HEK293 (cell line): ENCODE data around the gene NEO1.

ENCODE experiments used
- CTCF ChIA-PET: fragments of 350-600 bp; formaldehyde crosslinking; extraction: SDS; loops from one replicate; lab custom pipeline; 2021; ENCODE audit warnings: antibody characterized with exemption; lab: Yijun Ruan, JAX
- POLR2A ChIA-PET: fragments of 300-600 bp; formaldehyde crosslinking; extraction: SDS; loops from one replicate; lab custom pipeline; 2020; ENCODE audit warnings: antibody characterized with exemption, inconsistent platforms; lab: Yijun Ruan, JAX
- H3K27ac ChIP-seq: fragments of 200-500 bp; sonication (Bioruptor generic); 2 replicates; pipeline ENCODE4 v1.5.1; 2014; ENCODE audit warnings: low read depth, low read length, control low read depth, inconsistent platforms; ENCODE audit errors: extremely low read depth
- H3K36me3 ChIP-seq, 2 experiments: fragments of 200-500 bp in 1 of 2; sonication (Bioruptor generic) in 1 of 2; 1 replicate in 1 of 2; 2 replicates in 1 of 2; pipeline ENCODE4 v1.5.1; 2014 to 2017; ENCODE audit warnings: inconsistent platforms in 2 of 2, low read length in 2 of 2; ENCODE audit not compliant: control insufficient read depth in 2 of 2, insufficient read depth in 1 of 2
- H3K4me1 ChIP-seq: fragments of 200-500 bp; sonication (Bioruptor generic); 2 replicates; pipeline ENCODE4 v1.5.1; 2014; ENCODE audit warnings: mild to moderate bottlenecking, low read length, inconsistent platforms; ENCODE audit not compliant: control insufficient read depth, insufficient read depth
- H3K4me3 ChIP-seq: 2 replicates; pipeline ENCODE4 v1.5.1; 2011; ENCODE audit warnings: low read depth, mild to moderate bottlenecking, control low read depth, low read length, moderate library complexity
- H3K9me3 ChIP-seq: fragments of 200-500 bp; sonication (Bioruptor generic); 2 replicates; pipeline ENCODE4 v1.5.1; 2014; ENCODE audit warnings: low read depth, low read length, inconsistent platforms; ENCODE audit not compliant: control insufficient read depth, insufficient read depth
- PRDM6 ChIP-seq: fragments of 450-650 bp; formaldehyde crosslinking; IDR thresholded peaks from 2 replicates; pipeline ENCODE4 v1.5.1; 2017; ENCODE audit warnings: missing biosample characterization, missing genetic modification characterization
- RBAK ChIP-seq: fragments of 450-650 bp; formaldehyde crosslinking; IDR thresholded peaks from 2 replicates; pipeline ENCODE4 v1.5.1; 2016; ENCODE audit warnings: missing biosample characterization, missing genetic modification characterization
- REPIN1 ChIP-seq: fragments of 450-650 bp; formaldehyde crosslinking; IDR thresholded peaks from 2 replicates; pipeline ENCODE4 v1.5.1; 2017; ENCODE audit warnings: missing biosample characterization, missing genetic modification characterization, low read depth
- SALL2 ChIP-seq: fragments of 450-650 bp; formaldehyde crosslinking; IDR thresholded peaks from 2 replicates; pipeline ENCODE4 v1.5.0; 2017; ENCODE audit warnings: missing biosample characterization, mild to moderate bottlenecking, missing genetic modification characterization, borderline replicate concordance
- SP7 ChIP-seq: fragments of 450-650 bp; formaldehyde crosslinking; IDR thresholded peaks from 2 replicates; pipeline ENCODE4 v1.5.1; 2016; ENCODE audit warnings: missing biosample characterization, missing genetic modification characterization
- ZNF155 ChIP-seq: fragments of 450-650 bp; formaldehyde crosslinking; IDR thresholded peaks from 2 replicates; pipeline ENCODE4 v1.5.1; 2016; ENCODE audit warnings: missing biosample characterization, missing genetic modification characterization
- ZNF157 ChIP-seq: fragments of 450-650 bp; formaldehyde crosslinking; IDR thresholded peaks from 2 replicates; pipeline ENCODE4 v1.5.1; 2016; ENCODE audit warnings: missing biosample characterization, missing genetic modification characterization
- ZNF16 ChIP-seq: fragments of 450-650 bp; formaldehyde crosslinking; IDR thresholded peaks from 2 replicates; pipeline ENCODE4 v1.5.1; 2016; ENCODE audit warnings: low read depth, missing biosample characterization, missing genetic modification characterization
- ZNF221 ChIP-seq: fragments of 450-650 bp; formaldehyde crosslinking; IDR thresholded peaks from 2 replicates; pipeline ENCODE4 v1.5.1; 2017; ENCODE audit warnings: missing biosample characterization, missing genetic modification characterization, borderline replicate concordance
- ZNF350 ChIP-seq: fragments of 450-650 bp; formaldehyde crosslinking; IDR thresholded peaks from 2 replicates; pipeline ENCODE4 v1.5.0; 2017; ENCODE audit warnings: missing biosample characterization, mild to moderate bottlenecking, missing genetic modification characterization
- ZNF416 ChIP-seq: fragments of 450-650 bp; formaldehyde crosslinking; IDR thresholded peaks from 2 replicates; pipeline ENCODE4 v1.5.1; 2016; ENCODE audit warnings: missing biosample characterization, missing genetic modification characterization
- ZNF423 ChIP-seq: fragments of 450-650 bp; formaldehyde crosslinking; IDR thresholded peaks from 2 replicates; pipeline ENCODE4 v1.5.1; 2016; ENCODE audit warnings: missing biosample characterization, missing genetic modification characterization
- ZNF510 ChIP-seq: fragments of 450-650 bp; formaldehyde crosslinking; IDR thresholded peaks from 2 replicates; pipeline ENCODE4 v1.5.1; 2018; ENCODE audit warnings: mild to moderate bottlenecking, missing genetic modification characterization, missing biosample characterization; ENCODE audit not compliant: insufficient replicate concordance
- ZNF518A ChIP-seq: fragments of 450-650 bp; formaldehyde crosslinking; conservative IDR thresholded peaks from 2 replicates; pipeline ENCODE4 v1.5.1; 2016; ENCODE audit warnings: low read depth, missing biosample characterization, missing genetic modification characterization
- ZNF560 ChIP-seq: fragments of 450-650 bp; formaldehyde crosslinking; IDR thresholded peaks from 2 replicates; pipeline ENCODE4 v1.5.1; 2017; ENCODE audit warnings: missing biosample characterization, missing genetic modification characterization, borderline replicate concordance
- ZNF621 ChIP-seq: fragments of 450-650 bp; formaldehyde crosslinking; IDR thresholded peaks from 2 replicates; pipeline ENCODE4 v1.5.1; 2017; ENCODE audit warnings: missing biosample characterization, missing genetic modification characterization
- ZNF639 ChIP-seq: fragments of 450-650 bp; formaldehyde crosslinking; IDR thresholded peaks from 2 replicates; pipeline ENCODE4 v1.5.1; 2016; ENCODE audit warnings: missing biosample characterization, missing genetic modification characterization
- ZNF654 ChIP-seq: fragments of 450-650 bp; formaldehyde crosslinking; IDR thresholded peaks from 2 replicates; pipeline ENCODE4 v1.5.1; 2016; ENCODE audit warnings: low read depth, missing biosample characterization, missing genetic modification characterization
- ZNF830 ChIP-seq: fragments of 450-650 bp; IDR thresholded peaks from 2 replicates; pipeline ENCODE4 v1.5.0; 2018; ENCODE audit warnings: missing biosample characterization, missing genetic modification characterization, low read depth, mild to moderate bottlenecking, moderate library complexity
- ZNF837 ChIP-seq: fragments of 450-650 bp; formaldehyde crosslinking; IDR thresholded peaks from 2 replicates; pipeline ENCODE4 v1.5.1; 2016; ENCODE audit warnings: missing biosample characterization, missing genetic modification characterization
- ZSCAN30 ChIP-seq: fragments of 450-650 bp; IDR thresholded peaks from 2 replicates; pipeline ENCODE4 v1.5.1; 2018; ENCODE audit warnings: missing biosample characterization, mild to moderate bottlenecking, missing genetic modification characterization, moderate library complexity
- ZSCAN4 ChIP-seq: fragments of 450-650 bp; formaldehyde crosslinking; IDR thresholded peaks from 2 replicates; pipeline ENCODE4 v1.5.1; 2017; ENCODE audit warnings: missing biosample characterization, missing genetic modification characterization
- ZSCAN5A ChIP-seq: fragments of 450-650 bp; formaldehyde crosslinking; IDR thresholded peaks from 2 replicates; pipeline ENCODE4 v1.5.1; 2016; ENCODE audit warnings: missing biosample characterization, missing genetic modification characterization

Gene NEO1

GRCh38 chr15:73119478-73119877, 67.2 kb downstream of the NEO1 start:
- peaks cover 4 to 10% of the 10 kb centered on the region in 2 experiments for H3K36me3 ChIP-seq
- POLR2A ChIA-PET = no interaction called here
- no peaks in the 10 kb centered on the region for H3K9me3 ChIP-seq
- no peak overlapping the region for H3K27ac ChIP-seq
- H3K4me3 ChIP-seq = no peak overlapping the region
- H3K4me1 ChIP-seq = peaks cover 10% of the 10 kb centered on the region; the same call in 1 of the 2 replicates
- no peak for TF ChIP-seq ZNF518A (tag by site-specific recombination)
- TF ChIP-seq ZNF510 (tag by site-specific recombination) = no peak
- TF ChIP-seq ZSCAN5A = no peak
- TF ChIP-seq ZNF621 (tag by site-specific recombination) = no peak
- TF ChIP-seq RBAK = no peak
- TF ChIP-seq ZNF416 (tag by site-specific recombination) = no peak
- no peak for TF ChIP-seq ZNF350
- CTCF ChIA-PET = interaction anchor here (0.7 kb wide), 1 partner anchor 58 kb away, joined by 3 read pairs; no protein-coding TSS in a partner anchor

- CTCF ChIA-PET = interaction anchor here (0.6 kb wide), 1 partner anchor 47 kb away, joined by 3 read pairs; no protein-coding TSS in a partner anchor
- POLR2A ChIA-PET = no interaction called here
- no peak for TF ChIP-seq ZNF560 (tag by site-specific recombination)
- no peak for TF ChIP-seq ZNF157 (tag by site-specific recombination)
- no peak for TF ChIP-seq ZSCAN30
- TF ChIP-seq ZNF423 (tag by site-specific recombination) = no peak
- no peak for TF ChIP-seq ZNF654
- TF ChIP-seq ZNF510 (tag by site-specific recombination) = no peak
- no peak for TF ChIP-seq REPIN1
- no peak for TF ChIP-seq ZNF837 (tag by site-specific recombination)
- no peak for TF ChIP-seq SALL2 (tag by site-specific recombination)
- no peak for TF ChIP-seq ZNF830 (tag by site-specific recombination)
- no peak for TF ChIP-seq ZNF155 (tag by site-specific recombination)
- TF ChIP-seq PRDM6 (tag by site-specific recombination) = peak; percentile 68; the same call in 1 of the 2 replicates
- no peak for TF ChIP-seq ZNF16 (tag by site-specific recombination)
- no peak for TF ChIP-seq ZNF639 (tag by site-specific recombination)
- peak; percentile 43; the same call in 1 of the 2 replicates for TF ChIP-seq SP7 (tag by site-specific recombination)
- no peak for TF ChIP-seq ZSCAN4 (tag by site-specific recombination)
- no peak for TF ChIP-seq ZNF221 (tag by site-specific recombination)
- no peak overlapping the region for H3K4me3 ChIP-seq
- H3K27ac ChIP-seq = no peak overlapping the region
- H3K9me3 ChIP-seq = no peaks in the 10 kb centered on the region
- H3K36me3 ChIP-seq = peaks cover 4 to 13% of the 10 kb centered on the region in 2 experiments
- H3K4me1 ChIP-seq = peaks cover 10% of the 10 kb centered on the region; the same call in 1 of the 2 replicates
These were observed 68.0 kb downstream of the NEO1 start for GRCh38 chr15:73120269-73120668.
